SK-N-MC (cell line): ENCODE data around the gene ZNF521.

Experiments
- EZH2 ChIP-seq: fragments of 200-600 bp; sonication (generic); IDR thresholded peaks from one replicate; pipeline ENCODE4 v1.6.1; 2017; ENCODE audit warnings: antibody characterized with exemption
- FOXP2 ChIP-seq: optimal IDR thresholded peaks from 2 replicates; pipeline ENCODE3; 2011; ENCODE audit warnings: mild to moderate bottlenecking, moderate library complexity; ENCODE audit not compliant: insufficient read depth; ENCODE audit errors: extremely low read length, control extremely low read depth
- POLR2AphosphoS5 ChIP-seq: IDR thresholded peaks from 2 replicates; pipeline ENCODE4 v1.6.1; 2012; ENCODE audit warnings: mild to moderate bottlenecking, low read depth, low read length, borderline replicate concordance

DNA sequence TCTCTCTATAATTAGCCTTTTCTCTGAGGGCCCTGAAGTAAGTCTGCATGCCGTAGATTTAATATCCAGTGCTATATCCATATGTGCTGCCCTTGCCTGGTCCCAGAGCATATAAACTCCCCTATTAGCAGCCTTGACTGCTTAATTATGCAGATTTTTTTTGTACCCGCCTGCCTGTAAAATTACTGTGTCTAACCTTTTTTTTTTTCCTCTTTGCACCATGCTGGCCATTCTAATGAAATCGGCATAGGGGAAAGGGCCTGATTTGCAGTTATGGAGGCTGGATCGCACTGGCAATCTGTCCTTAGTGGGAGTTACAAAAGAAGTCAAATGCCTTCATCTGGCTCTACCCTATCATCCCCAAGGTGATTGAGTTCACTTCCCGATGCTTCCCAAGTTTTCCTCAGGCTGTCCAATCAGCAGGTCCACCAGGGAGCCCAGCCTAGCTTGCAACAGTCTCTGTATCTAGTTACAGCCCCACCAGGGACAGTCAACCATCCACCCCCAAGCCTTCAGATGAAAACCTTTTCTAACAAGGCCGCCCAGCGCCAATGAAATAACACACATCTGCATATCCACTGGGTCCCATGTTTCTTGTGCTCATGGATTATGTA is 239.0 kb downstream of the ZNF521 start:
- no peak for TF ChIP-seq EZH2
- no peak for TF ChIP-seq POLR2AphosphoS5
- no peak for TF ChIP-seq FOXP2
